GM23338 (cell line): ENCODE measurements around the gene OPRD1.

Experiments used
- EZH2phosphoT487 ChIP-seq: fragments of 200-600 bp; sonication (generic); IDR thresholded peaks from one replicate; pipeline ENCODE4 v1.8.1; 2018; ENCODE audit warnings: antibody characterized with exemption; ENCODE audit not compliant: unreplicated experiment
- POLR2AphosphoS5 ChIP-seq: IDR thresholded peaks from 2 replicates; pipeline ENCODE4 v1.6.1; 2016; ENCODE audit warnings: antibody characterized with exemption, low read depth
- TF ChIP-seq, protein P1 (sequence below), 2 experiments: fragments of 200-600 bp in 1 of 2; sonication (generic) in 1 of 2; conservative IDR thresholded peaks; 2 replicates each; pipeline versions ENCODE4 v1.5.1 to v1.6.1; 2016 to 2017; ENCODE audit warnings: antibody characterized with exemption in 2 of 2, low read depth in 2 of 2, mild to moderate bottlenecking in 2 of 2, moderate library complexity in 1 of 2

DNA sequence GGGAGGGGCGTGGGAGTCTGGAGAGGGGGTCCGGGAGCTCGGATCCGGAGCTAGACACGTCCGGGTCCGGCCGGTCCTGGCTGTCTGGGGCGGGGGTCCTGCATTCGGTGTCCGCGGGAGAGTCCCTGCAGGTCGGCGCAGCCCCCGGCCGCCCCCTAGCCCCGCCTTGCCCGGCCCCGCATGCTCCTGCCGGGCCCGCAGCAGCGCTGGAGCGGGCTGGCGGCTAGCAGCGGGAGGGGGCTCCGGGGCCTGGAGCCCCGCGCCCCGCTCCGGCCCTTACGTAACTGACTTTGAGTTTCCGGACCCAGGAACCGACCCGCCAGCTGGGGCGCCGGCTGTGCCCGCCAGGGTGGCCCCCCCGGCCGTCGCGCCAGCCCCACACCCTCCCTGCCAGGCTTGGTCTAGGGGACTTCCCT lies 75.5 kb downstream of the OPRD1 start:
- TF ChIP-seq POLR2AphosphoS5, result no peak
- TF ChIP-seq, protein P1, sequence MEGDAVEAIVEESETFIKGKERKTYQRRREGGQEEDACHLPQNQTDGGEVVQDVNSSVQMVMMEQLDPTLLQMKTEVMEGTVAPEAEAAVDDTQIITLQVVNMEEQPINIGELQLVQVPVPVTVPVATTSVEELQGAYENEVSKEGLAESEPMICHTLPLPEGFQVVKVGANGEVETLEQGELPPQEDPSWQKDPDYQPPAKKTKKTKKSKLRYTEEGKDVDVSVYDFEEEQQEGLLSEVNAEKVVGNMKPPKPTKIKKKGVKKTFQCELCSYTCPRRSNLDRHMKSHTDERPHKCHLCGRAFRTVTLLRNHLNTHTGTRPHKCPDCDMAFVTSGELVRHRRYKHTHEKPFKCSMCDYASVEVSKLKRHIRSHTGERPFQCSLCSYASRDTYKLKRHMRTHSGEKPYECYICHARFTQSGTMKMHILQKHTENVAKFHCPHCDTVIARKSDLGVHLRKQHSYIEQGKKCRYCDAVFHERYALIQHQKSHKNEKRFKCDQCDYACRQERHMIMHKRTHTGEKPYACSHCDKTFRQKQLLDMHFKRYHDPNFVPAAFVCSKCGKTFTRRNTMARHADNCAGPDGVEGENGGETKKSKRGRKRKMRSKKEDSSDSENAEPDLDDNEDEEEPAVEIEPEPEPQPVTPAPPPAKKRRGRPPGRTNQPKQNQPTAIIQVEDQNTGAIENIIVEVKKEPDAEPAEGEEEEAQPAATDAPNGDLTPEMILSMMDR (conservative IDR thresholded peaks at IDR 0.05; ENCODE audit: low read depth in 2 of 2), result no peak
- TF ChIP-seq EZH2phosphoT487, result no peak
